Suprapubic skin (tissue), 4 donors: ENCODE measurements around the gene PTPRN2. TPM values are rescaled to one million over a fixed set of nuclear protein-coding genes. Genes with fewer than 3 reads are reported as not detected.

Source experiments
- DNase-seq, 2 donors: peaks; one replicate each; pipeline ENCODE4 v3.0.0-alpha.2; 2019; ENCODE audit warnings: low spot score in 2 of 2
- H3K27ac ChIP-seq: fragments of 200-600 bp; sonication (generic); one replicate; pipeline ENCODE4 v1.5.1; 2019
- H3K27me3 ChIP-seq: fragments of 200-600 bp; sonication (generic); one replicate; pipeline ENCODE4 v1.5.1; 2019
- H3K36me3 ChIP-seq: fragments of 200-600 bp; sonication (generic); one replicate; pipeline ENCODE4 v1.5.1; 2019
- H3K4me1 ChIP-seq: fragments of 200-600 bp; sonication (generic); one replicate; pipeline ENCODE4 v1.5.1; 2019
- H3K4me3 ChIP-seq: fragments of 200-600 bp; sonication (generic); one replicate; pipeline ENCODE4 v1.5.1; 2019; ENCODE audit warnings: mild to moderate bottlenecking
- H3K9me3 ChIP-seq: fragments of 200-600 bp; sonication (generic); one replicate; pipeline ENCODE4 v1.5.1; 2019
- EP300 ChIP-seq: sonication (generic); formaldehyde crosslinking; IDR thresholded peaks from one replicate; pipeline ENCODE4 v1.6.1; 2017; ENCODE audit warnings: antibody characterized with exemption
- POLR2A ChIP-seq, 2 donors: fragments of 450-650 bp; IDR thresholded peaks; one replicate each; pipeline ENCODE4 v1.6.1; 2017; ENCODE audit warnings: antibody characterized with exemption in 2 of 2, mild to moderate bottlenecking in 2 of 2, moderate library complexity in 2 of 2
- POLR2AphosphoS5 ChIP-seq, 3 donors: sonication (generic); formaldehyde crosslinking; IDR thresholded peaks; one replicate each; pipeline ENCODE4 v1.6.1; 2017; ENCODE audit warnings: antibody characterized with exemption in 3 of 3
- WGBS: methylation state at CpG from one replicate; pipeline ENCODE4 v1.1.5; 2018; 5-methylcytosine and 5-hydroxymethylcytosine counted together
- total RNA-seq, 4 donors: library from RNA; depleted of rRNA; stranded (reverse); fragments of >200 nt; gene quantifications; one replicate each; pipeline ENCODE4 v1.1.0, GENCODE V29; 2016
- TF ChIP-seq, protein P1 (sequence below), 2 donors: fragments of 200-600 bp in 1 of 2; fragments of 450-650 bp in 1 of 2; sonication (generic) in 1 of 2; IDR thresholded peaks; one replicate each; pipeline ENCODE4 v1.5.1; 2016 to 2019; ENCODE audit warnings: antibody characterized with exemption in 2 of 2, mild to moderate bottlenecking in 1 of 2, moderate library complexity in 1 of 2

PTPRN2 gene
- total RNA-seq, 4 donors from 2014 or later = 0.23 to 1.8 (median 1.3) TPM

DNA sequence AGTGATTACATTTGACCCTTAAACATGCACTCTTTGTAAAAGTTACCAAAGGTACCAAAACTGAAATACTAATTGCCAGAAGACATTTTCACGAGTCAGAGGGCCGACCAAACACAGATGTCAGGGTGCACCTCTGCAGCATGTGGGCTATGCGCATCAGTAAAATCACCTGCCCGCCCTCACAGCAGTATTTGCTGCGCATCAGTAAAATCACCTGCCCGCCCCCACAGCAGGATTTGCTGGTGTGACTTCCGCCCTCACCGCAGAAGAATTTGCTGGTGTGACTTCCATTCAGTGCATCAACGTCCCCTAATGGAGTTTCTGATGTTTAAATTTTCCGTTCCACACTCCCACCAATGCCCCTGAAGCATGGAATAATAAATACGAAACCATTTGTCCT is 202.9 kb downstream of the PTPRN2 start:
- WGBS = 55% methylated on average over 11 of the region's 11 CpGs
- Histone ChIP-seq H3K27ac (no peak overlapping the region), H3K4me3 (no peak overlapping the region), H3K9me3 (no peaks in the 10 kb centered on the region), H3K4me1 (no peaks in the 10 kb centered on the region), H3K36me3 (no peaks in the 10 kb centered on the region), H3K27me3 (peaks cover 14% of the 10 kb centered on the region)
- TF ChIP-seq, protein P1, sequence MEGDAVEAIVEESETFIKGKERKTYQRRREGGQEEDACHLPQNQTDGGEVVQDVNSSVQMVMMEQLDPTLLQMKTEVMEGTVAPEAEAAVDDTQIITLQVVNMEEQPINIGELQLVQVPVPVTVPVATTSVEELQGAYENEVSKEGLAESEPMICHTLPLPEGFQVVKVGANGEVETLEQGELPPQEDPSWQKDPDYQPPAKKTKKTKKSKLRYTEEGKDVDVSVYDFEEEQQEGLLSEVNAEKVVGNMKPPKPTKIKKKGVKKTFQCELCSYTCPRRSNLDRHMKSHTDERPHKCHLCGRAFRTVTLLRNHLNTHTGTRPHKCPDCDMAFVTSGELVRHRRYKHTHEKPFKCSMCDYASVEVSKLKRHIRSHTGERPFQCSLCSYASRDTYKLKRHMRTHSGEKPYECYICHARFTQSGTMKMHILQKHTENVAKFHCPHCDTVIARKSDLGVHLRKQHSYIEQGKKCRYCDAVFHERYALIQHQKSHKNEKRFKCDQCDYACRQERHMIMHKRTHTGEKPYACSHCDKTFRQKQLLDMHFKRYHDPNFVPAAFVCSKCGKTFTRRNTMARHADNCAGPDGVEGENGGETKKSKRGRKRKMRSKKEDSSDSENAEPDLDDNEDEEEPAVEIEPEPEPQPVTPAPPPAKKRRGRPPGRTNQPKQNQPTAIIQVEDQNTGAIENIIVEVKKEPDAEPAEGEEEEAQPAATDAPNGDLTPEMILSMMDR (IDR thresholded peaks at IDR 0.05) = no peak
- no peak for TF ChIP-seq POLR2AphosphoS5 (IDR thresholded peaks at IDR 0.05)
- TF ChIP-seq POLR2A (IDR thresholded peaks at IDR 0.05) = no peak
- TF ChIP-seq EP300 = no peak
- DNase-seq = no peak

- TF ChIP-seq EP300 (no peak), POLR2A (IDR thresholded peaks at IDR 0.05) (no peak), POLR2AphosphoS5 (IDR thresholded peaks at IDR 0.05) (no peak)
- TF ChIP-seq, protein P1 (IDR thresholded peaks at IDR 0.05) = no peak
- 71% methylated on average over 8 of the region's 8 CpGs for WGBS
- Histone ChIP-seq H3K4me1 (no peaks in the 10 kb centered on the region), H3K36me3 (no peaks in the 10 kb centered on the region), H3K9me3 (no peaks in the 10 kb centered on the region), H3K4me3 (no peak overlapping the region), H3K27ac (no peak overlapping the region), H3K27me3 (peaks cover 14% of the 10 kb centered on the region)
- no peak for DNase-seq
These were observed 204.0 kb downstream of the PTPRN2 start for GRCh38 chr7:158383665-158384064.

DNA sequence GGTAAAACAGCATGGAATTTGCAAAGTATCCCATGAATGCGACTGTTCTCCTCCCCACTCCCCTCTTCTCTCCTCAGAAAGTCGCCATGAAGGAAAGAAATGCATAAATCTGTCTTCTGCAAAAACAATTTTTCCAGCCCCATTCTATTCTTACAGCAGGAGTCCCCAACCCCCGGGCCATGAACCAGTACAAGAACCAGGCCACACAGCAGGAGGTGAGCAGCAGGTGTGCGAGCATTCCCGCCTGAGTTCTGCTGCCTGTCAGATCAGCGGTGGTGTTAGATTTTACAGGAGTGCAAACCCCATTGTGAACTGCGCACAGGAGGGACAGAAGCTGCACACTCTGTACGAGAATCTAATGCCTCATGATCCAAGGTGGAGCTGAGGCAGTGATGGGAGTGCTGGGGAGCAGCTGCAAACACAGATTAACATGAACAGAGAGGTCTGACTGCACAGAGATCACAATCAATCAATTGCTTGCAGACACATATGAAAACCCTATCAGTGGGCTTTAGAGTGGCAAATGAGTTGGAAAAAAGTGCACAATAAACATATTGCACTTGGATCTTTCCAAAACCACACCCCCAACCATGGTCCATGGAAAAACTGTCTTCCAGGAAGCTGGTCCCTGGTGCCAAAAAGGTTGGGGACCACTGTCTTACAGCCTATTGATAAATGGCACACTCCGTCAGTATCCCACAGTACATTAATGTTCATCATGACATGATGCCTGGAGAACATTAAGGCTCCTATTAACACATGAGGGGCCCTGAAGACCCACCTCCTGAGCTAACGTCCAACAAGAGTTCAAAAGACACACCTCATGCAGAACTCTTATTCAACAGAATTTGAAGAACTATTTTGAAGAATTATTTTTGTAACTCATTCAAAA is 205.0 kb downstream of the PTPRN2 start:
- no peak for TF ChIP-seq POLR2AphosphoS5 (IDR thresholded peaks at IDR 0.05)
- TF ChIP-seq, protein P1 (IDR thresholded peaks at IDR 0.05) = no peak
- no peak for TF ChIP-seq EP300
- no peak for TF ChIP-seq POLR2A (IDR thresholded peaks at IDR 0.05)
- WGBS = 42% methylated on average over 10 of the region's 10 CpGs
- no peak overlapping the region for H3K27ac ChIP-seq
- H3K36me3 ChIP-seq = no peaks in the 10 kb centered on the region
- H3K4me3 ChIP-seq = no peak overlapping the region
- H3K4me1 ChIP-seq = no peaks in the 10 kb centered on the region
- peaks cover 14% of the 10 kb centered on the region for H3K27me3 ChIP-seq
- DNase-seq = no peak
- H3K9me3 ChIP-seq = no peaks in the 10 kb centered on the region

GRCh38 chr7:158381956-158382355 is 205.7 kb downstream of the PTPRN2 start:
- H3K9me3 ChIP-seq = no peaks in the 10 kb centered on the region
- no peaks in the 10 kb centered on the region for H3K4me1 ChIP-seq
- H3K36me3 ChIP-seq = no peaks in the 10 kb centered on the region
- WGBS = 83% methylated on average over 3 of the region's 3 CpGs
- peaks cover 9% of the 10 kb centered on the region for H3K27me3 ChIP-seq
- TF ChIP-seq POLR2A (IDR thresholded peaks at IDR 0.05) = no peak
- TF ChIP-seq, protein P1 (IDR thresholded peaks at IDR 0.05) = no peak
- no peak overlapping the region for H3K27ac ChIP-seq
- no peak overlapping the region for H3K4me3 ChIP-seq
- no peak for DNase-seq

- Histone ChIP-seq H3K36me3 (no peaks in the 10 kb centered on the region), H3K9me3 (no peaks in the 10 kb centered on the region), H3K4me1 (no peaks in the 10 kb centered on the region), H3K27me3 (peaks cover 14% of the 10 kb centered on the region), H3K27ac (no peak overlapping the region), H3K4me3 (no peak overlapping the region)
- DNase-seq = peak in 1 of 2 donors; percentile 25
- TF ChIP-seq, protein P1 (IDR thresholded peaks at IDR 0.05) = no peak
- no peak for TF ChIP-seq POLR2A (IDR thresholded peaks at IDR 0.05)
- TF ChIP-seq EP300 = no peak
- no peak for TF ChIP-seq POLR2AphosphoS5 (IDR thresholded peaks at IDR 0.05)
- 81% methylated on average over 7 of the region's 7 CpGs for WGBS
These were observed 208.6 kb downstream of the PTPRN2 start for GRCh38 chr7:158378978-158379377.
